ENCODE data around the gene RUFY3. TPM values are rescaled to one million over a fixed set of nuclear protein-coding genes. Genes with fewer than 3 reads are reported as not detected.
A peak's percentile ranks its signal among the peaks of the same experiment; 100 is the strongest.

Gene RUFY3
- total and polyA plus RNA-seq, 2 of the 13 experiments (the other 11 are each of a cell fraction or from before 2014, with no cell fraction given), result 17.9 to 25.3 TPM

GRCh38 chr4:70714079-70714887 lies 7.5 kb upstream of the RUFY3 start (continued):
- TF ChIP-seq, protein P1, sequence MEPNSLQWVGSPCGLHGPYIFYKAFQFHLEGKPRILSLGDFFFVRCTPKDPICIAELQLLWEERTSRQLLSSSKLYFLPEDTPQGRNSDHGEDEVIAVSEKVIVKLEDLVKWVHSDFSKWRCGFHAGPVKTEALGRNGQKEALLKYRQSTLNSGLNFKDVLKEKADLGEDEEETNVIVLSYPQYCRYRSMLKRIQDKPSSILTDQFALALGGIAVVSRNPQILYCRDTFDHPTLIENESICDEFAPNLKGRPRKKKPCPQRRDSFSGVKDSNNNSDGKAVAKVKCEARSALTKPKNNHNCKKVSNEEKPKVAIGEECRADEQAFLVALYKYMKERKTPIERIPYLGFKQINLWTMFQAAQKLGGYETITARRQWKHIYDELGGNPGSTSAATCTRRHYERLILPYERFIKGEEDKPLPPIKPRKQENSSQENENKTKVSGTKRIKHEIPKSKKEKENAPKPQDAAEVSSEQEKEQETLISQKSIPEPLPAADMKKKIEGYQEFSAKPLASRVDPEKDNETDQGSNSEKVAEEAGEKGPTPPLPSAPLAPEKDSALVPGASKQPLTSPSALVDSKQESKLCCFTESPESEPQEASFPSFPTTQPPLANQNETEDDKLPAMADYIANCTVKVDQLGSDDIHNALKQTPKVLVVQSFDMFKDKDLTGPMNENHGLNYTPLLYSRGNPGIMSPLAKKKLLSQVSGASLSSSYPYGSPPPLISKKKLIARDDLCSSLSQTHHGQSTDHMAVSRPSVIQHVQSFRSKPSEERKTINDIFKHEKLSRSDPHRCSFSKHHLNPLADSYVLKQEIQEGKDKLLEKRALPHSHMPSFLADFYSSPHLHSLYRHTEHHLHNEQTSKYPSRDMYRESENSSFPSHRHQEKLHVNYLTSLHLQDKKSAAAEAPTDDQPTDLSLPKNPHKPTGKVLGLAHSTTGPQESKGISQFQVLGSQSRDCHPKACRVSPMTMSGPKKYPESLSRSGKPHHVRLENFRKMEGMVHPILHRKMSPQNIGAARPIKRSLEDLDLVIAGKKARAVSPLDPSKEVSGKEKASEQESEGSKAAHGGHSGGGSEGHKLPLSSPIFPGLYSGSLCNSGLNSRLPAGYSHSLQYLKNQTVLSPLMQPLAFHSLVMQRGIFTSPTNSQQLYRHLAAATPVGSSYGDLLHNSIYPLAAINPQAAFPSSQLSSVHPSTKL (CRISPR knock-in tag; IDR thresholded peaks at IDR 0.05), result peak; percentile 74
- TF ChIP-seq JUND (CRISPR knock-in tag; IDR thresholded peaks at IDR 0.05) (no peak), ZNF792 (CRISPR knock-in tag; IDR thresholded peaks at IDR 0.05) (peak; percentile 66; the same call in 1 of the 2 replicates), PTBP1 (IDR thresholded peaks at IDR 0.05; ENCODE audit: low read depth, low read length, poor library complexity, severe bottlenecking) (no peak), ZHX2 (IDR thresholded peaks at IDR 0.05; ENCODE audit: low read depth) (no peak), ZHX2 (CRISPR knock-in tag; IDR thresholded peaks at IDR 0.05; ENCODE audit: borderline replicate concordance) (no peak), MAFG (CRISPR knock-in tag; IDR thresholded peaks at IDR 0.05) (peak; percentile 80; the same call in 1 of the 2 replicates), ZNF776 (CRISPR knock-in tag; IDR thresholded peaks at IDR 0.05) (no peak), MAZ (IDR thresholded peaks at IDR 0.05; ENCODE audit: borderline replicate concordance, low read depth, low read length) (no peak), MAZ (CRISPR knock-in tag; IDR thresholded peaks at IDR 0.05; ENCODE audit: low read depth) (no peak), ZFP82 (CRISPR knock-in tag; IDR thresholded peaks at IDR 0.05; ENCODE audit: borderline replicate concordance) (no peak), CEBPB (IDR thresholded peaks at IDR 0.05; ENCODE audit: borderline replicate concordance, low read depth, low read length) (peak; percentile 76), YEATS2 (CRISPR knock-in tag; IDR thresholded peaks at IDR 0.05; ENCODE audit: borderline replicate concordance) (peak; percentile 60; the same call in 1 of the 2 replicates), HIVEP1 (CRISPR knock-in tag; IDR thresholded peaks at IDR 0.05) (no peak), THRA (CRISPR knock-in tag; IDR thresholded peaks at IDR 0.05; ENCODE audit: borderline replicate concordance) (no peak), MXI1 (IDR thresholded peaks at IDR 0.05; ENCODE audit: borderline replicate concordance, low read depth, low read length) (peak; percentile 33; the same call in 1 of the 3 replicates), ZNF761 (CRISPR knock-in tag; conservative IDR thresholded peaks at IDR 0.05) (no peak), HDAC6 (IDR thresholded peaks at IDR 0.05; ENCODE audit: low read depth, low read length) (no peak), ZNF331 (CRISPR knock-in tag; IDR thresholded peaks at IDR 0.05) (peak; percentile 45; the same call in 1 of the 2 replicates)
